Stimulated activated CD4-positive, alpha-beta T cell treated with anti-CD3 and anti-CD28 coated beads, Interleukin-1b, Interleukin-23, amount 100 ng/mL, for 4 hours (primary cell): ENCODE data around the gene RPGRIP1L.
A peak's percentile ranks its signal among the peaks of the same experiment; 100 is the strongest.

ENCODE experiments used
- DNase-seq, 2 donors: peaks; one replicate each; pipeline ENCODE4 v3.0.0-alpha.2; 2020; ENCODE audit warnings: low read depth in 2 of 2

RPGRIP1L gene

DNA sequence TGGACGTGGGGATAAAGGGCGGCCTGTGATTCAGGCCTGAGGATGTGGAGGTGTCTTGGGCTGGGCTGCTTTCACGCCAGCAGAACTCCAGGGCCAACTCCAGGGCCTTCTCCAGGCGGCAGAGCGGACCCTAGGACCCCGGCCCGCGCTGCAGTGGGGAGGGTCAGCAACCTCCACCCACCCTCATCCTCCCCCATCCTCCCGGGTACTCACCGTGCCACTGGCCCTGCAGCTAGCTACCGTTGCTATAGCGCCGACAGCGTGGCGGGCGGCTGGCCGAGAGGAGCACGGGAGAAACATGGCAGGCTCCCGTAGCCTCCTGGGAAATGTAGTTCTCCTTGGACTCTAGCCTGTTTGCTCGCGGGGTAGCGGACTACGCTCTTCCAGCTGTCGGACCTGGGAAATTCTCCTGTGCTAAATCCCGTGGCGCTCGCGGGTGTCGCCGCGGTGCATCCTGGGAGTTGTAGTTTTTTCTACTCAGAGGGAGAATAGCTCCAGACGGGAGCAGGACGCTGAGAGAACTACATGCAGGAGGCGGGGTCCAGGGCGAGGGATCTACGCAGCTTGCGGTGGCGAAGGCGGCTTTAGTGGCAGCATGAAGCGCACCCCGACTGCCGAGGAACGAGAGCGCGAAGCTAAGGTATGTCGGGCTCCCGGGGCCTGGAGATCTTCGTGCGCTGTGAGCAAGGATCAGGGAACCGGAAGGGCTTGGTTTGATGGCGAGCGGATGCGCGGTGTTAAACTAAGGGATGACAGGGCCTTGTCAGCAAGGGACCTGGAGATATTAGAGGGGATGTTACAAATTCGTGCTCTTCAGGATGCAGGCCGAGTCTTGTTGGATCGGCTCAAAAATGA lies at the start of gene RPGRIP1L, which contains the start of gene FTO:
RPGRIP1L (minus strand) TSS at position 270 of the 855 bp plus-strand sequence. CDS start 3,136 bp downstream, outside the sequence.
FTO (plus strand) TSS at position 567 of the 855 bp plus-strand sequence.
- DNase-seq: peak; percentile 93 to 94

DNA sequence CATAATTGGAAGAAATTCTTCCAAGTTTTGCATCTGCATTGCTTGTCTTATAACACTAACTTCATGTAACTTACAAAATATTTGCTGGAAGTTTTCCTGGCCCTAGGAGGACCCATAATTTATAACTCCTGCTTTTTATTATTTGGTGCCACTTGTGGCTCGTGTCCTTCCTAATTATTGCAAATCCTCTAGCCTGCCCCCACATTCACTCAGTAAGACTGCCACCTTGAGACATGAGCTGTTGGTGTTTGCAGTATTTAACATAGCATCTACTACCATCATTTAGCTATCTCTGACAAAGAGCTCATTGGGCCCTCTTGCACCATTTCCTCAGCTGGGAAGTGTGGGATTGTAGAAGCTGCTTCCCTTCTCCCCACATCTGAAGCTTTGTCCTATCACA lies 49.8 kb upstream of the RPGRIP1L start:
- DNase-seq: no peak

DNA sequence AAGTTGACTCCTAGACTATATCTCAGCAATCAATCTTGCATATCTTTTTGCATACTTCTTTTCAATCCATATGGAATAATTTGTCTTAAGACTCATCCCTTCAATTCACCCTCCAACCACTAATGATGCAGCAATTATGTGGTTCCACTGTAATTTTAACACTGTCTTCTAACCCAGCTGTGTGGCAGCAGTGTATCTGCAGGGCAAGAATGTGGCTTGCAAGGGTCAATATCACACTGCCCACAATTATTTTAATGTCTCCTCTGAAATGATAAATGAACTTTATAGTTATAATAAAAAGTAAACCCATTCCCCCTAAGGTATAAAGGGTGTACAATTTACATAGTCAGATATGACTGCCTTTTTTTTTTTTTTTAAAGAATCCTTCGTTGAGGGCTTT lies 48.9 kb upstream of the RPGRIP1L start:
- no peak for DNase-seq

DNA sequence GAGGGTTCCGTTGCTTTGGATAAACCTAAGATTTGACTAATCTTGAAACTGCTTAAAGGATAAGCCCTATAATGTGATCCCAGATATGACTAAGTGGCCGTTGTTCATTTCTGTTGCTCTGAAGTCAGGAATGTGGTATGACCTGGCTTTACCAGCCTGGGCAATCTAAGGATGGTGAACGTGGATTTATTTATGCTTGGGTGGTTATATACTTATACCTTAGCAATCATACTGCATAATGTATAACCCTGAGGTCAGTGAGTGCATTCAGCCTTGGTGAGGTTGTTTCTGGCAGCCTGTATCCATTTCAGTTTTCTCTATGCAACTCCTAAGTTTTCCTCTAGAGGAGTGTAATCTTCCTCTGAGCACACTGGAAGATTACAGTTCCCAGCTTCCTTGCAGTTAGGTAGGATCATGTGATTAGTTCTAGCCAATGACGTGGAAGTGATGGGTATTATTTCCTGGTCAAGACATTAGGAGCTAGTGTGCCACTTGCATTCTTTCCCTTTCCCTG lies 42.2 kb upstream of the RPGRIP1L start:
- no peak for DNase-seq

DNA sequence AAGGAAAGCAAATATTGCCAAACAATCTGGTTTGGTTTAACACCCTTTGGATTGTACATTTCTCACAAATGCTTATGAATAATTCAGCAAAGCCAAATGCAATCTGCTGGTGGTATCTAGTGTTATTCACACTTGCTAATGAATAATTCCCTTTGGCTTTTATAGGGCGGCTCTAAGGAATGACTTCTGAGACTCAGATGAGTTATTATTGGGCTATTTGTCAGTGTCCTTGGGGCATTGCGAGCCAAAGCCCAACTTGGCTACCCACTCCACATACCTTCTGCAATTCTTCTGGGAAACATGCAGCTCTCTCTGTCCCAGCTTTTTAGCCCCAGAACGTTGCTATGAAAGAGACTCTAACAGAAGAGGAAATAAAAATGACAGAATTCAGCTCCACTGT lies 41.4 kb upstream of the RPGRIP1L start:
- DNase-seq: no peak

DNA sequence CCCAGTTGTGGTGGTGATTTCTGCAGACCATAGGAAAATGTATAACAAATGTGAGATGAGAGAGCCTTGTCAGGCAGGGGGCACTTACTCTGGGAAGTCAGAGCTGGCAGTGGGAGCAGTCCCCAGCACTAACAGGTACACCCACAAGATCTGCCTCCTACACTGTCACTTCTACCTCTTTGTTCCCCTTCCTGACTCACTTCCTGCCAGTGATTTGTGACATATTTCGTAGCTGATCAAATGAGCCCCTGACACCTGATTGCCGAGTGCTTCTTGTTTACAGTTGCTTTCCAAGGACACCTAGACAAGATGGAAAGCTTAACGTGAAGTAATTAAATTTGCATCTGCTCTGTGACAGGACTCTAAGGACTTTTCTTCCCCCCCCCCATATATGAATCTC lies 40.8 kb upstream of the RPGRIP1L start:
- DNase-seq: peak in 1 of 2 donors; percentile 26

DNA sequence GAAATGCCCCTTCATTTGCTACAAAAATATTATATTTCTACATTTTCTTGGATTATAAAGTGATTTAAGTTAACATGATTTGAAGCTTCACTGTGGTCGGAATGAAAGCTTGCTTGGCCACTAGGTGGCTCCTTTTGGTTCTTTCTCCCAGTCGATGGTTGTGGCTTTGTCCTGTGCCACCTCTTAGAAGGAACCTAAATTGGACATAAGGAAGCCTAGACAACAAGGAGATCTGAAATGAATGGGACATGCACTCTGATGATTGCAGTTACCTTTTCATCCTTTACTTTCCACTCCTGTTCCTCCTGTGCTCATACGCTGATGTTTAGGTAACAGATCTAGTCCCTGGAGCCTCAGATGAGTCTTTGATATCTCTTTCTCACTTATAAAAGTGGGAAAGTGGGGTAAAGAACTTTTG lies 39.5 kb upstream of the RPGRIP1L start:
- peak in 1 of 2 donors; percentile 8 for DNase-seq

DNA sequence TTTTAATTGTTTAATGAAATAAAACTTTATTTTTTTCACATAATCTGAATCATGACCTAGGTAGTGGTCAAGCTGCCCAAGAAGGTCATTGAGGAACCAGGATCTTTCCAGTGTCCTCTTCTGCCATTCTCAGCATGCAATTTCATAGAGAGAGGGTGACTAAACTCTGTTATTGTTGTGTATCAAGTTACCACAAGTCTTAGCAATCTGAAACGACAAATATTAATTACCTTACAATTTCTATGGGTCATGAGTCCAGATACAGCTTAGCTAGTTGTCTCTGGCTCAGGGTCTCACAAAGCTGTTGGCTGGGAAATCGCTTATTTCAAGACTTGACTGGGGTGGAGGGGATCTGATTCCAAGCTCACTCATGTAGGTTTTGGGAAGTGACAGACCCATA lies 37.9 kb upstream of the RPGRIP1L start:
- no peak for DNase-seq

DNA sequence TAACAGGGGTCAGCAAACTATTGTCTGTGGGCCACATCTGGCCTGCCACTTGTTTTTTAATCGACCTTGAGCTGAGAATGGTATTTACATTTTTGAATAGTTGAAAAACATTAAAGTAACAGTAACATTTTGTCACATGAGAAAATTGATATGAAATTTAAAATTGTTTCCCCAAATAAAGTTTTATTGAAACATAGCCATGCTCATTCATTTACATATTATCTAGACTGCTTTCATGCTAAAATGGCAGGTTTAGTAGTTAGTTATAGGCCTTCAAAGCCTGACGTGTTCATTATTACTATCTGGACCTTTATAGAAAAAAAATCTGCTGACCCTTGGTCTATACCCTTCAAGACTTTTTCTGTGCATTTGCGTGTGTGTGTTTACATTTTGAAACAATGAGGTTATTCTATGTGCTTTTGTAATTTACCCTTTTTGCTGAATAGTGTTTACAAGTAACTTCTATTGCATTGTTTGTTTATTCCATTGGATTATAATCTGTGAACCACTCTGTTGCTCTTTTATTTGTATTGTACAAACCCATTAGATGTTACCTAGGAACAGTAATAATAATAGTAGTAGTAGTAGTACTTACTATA lies 37.4 kb upstream of the RPGRIP1L start:
- no peak for DNase-seq

DNA sequence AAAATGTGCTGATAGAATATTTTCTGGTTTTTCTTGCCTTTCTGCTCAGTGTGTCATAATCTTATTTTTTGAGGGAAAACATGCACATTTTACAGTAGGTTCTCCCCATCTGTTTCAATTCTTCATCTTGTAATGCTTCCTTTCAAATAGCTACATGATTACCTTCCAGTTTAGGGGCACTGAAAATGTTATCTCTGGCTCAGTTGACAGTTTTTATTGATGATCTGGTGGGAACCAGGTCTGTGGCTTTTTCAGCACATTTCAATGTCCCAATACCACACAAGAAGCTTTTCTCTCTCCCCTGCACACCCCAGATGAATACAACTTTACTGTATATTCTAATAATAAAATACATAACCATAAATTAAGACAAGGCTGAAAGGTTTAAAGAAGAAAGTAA lies 36.8 kb upstream of the RPGRIP1L start:
- DNase-seq: no peak

DNA sequence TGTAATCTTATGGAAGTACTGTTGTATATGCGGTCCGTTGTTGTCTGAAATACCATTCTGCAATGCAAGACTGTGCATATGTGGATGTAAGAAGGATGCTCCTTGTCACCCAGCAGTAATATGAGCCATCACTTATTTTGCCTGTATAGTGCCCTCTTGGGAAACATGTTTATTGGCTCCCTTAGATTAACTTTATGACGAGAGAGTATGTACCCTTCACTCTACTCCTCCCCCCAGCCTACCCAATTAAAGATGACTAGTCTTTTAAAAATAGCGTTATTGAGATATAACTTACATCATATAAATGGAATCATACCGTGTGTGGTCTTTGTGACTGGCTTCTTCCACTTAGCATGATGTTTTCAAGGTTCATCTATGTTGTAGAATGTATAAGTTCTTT lies 33.9 kb upstream of the RPGRIP1L start:
- no peak for DNase-seq

DNA sequence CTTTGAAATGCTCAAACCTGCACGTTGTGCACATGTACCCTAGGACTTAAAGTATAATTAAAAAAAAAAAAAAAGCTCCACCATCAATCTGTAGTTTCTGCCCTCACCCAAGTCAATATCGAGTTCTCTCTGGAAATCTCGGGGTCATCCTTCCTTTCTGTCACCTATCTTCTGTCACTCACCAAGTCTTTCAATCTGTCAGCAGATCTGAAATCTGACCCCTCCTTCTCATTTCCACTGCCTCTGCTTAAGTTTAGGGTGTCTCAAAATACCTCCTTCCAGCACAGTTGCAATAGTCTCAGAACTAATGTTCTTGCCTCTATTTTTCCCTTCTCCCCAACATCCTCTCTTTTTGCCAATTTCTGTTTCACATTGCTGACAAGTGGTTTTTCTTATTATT lies 32.6 kb upstream of the RPGRIP1L start:
- DNase-seq: no peak

DNA sequence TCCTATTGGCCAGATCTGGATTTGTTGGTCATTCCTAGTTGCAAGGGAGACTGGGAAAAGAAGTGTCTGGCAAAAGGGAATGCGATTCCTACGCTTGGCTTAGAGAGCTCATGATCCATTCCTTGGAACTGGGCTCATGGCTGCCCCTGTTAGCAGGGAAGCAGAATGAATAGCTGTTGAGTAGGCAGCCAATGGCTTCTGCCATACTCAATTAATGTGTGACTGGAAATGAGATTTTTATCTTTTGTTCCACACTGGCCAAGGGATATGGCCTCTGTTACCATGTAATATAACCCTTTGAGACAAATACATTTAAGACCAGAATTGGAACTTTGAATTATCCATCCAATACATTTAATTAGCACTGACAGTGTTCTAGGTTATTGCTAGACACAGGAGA lies 31.2 kb upstream of the RPGRIP1L start:
- DNase-seq: no peak

DNA sequence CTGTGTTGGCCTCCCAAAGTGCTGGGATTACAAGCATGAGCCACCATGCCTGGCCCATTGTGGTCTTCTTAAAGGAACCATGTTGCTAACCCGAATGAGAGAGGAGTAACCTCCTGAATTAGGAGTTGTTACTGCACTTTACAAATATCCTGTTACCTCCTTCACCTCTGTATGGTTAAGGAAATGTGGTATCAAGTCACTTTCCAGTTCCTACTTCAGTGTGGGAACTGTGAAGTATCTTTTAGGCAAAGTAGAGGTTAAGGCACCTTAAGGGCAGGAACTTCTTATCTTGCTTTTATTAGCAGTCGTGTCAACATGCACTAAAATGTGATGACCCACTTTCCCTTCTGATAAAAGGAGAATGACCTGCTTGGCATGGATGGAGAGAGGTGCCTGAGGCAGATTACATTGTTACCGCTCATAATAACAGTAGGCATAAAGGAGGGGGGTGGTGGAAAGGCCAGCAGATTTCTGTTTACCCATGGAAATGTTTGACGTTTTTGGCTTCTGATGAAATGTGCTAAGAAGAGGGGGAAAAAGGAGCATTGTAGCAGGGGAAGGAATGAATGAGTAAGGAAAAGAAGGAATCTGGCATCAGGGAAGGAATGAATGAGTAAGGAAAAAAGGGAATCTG lies 28.8 kb upstream of the RPGRIP1L start:
- DNase-seq: no peak

DNA sequence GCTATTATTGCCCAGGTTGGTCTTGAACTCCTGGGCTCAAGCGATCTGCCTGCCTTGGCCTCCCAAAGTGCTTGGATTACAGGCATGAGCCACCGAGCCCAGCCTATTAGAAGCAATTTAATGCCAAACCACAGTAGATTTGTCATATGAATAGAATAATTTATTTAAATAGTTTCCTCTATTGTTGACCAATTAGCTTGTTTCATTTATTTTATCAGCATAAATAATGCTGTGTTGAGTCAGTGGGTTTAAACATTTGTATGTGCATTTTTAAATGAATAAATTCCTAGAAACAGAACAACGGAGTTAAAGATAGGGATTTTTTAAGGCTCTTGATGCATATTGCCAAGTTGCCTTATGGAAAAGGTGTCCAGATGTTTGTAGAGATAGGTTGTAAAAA lies 27.0 kb upstream of the RPGRIP1L start:
- DNase-seq: no peak

DNA sequence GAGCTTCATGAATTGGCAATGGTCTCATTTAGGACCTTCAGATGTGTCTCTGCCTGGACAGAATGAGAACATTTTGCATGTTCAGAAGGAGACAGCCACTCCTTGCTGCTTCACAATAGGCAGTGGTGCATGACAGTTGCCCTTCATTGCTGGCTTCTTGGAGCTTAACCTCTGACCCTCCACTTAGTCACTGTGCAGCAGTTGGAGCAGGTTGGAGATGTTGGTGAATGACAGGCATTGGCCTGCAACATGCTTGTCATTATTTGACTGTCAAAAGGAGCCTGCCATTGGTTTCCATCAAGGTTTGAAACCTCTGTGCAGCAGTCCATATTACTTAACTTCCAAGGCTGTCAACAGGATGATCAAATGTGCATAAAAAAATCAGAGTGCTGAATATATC lies 23.0 kb upstream of the RPGRIP1L start:
- no peak for DNase-seq

DNA sequence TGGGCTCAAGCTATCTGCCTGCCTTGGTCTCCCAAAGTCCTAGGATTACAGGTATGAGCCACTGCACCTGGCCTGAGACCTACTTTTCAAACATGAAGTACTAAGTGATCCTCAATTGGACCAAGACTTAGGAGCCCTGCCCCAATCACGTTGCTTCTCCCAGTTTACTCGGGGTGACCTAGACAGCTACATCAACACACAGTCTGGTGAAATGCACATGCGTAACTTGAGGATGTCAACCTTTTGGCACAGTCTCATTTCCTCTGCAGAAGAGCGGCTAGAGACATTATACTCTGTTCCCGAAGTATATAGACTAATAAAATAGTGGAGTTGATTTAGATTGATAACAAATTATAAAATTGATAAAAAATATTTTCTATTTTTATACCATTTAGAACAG lies 17.4 kb upstream of the RPGRIP1L start:
- DNase-seq: no peak

DNA sequence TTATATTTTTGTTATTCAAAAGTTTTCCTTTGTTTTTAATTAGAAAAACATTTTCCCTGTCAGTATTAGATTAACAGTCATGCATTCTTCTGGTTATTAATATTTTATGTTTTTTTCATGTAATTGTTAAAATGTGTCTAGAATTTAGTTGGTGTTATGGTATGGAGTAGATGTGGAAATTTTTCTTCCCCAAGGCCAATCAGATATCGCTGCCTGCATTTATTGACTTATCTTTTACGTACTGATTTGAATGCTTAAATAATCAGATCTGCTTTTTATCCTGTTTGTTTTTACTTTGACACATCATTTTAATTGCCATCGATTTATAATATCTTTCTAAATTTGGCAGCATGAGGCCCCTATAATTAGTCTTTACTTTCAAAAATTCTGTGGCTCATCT lies 13.9 kb upstream of the RPGRIP1L start:
- no peak for DNase-seq

DNA sequence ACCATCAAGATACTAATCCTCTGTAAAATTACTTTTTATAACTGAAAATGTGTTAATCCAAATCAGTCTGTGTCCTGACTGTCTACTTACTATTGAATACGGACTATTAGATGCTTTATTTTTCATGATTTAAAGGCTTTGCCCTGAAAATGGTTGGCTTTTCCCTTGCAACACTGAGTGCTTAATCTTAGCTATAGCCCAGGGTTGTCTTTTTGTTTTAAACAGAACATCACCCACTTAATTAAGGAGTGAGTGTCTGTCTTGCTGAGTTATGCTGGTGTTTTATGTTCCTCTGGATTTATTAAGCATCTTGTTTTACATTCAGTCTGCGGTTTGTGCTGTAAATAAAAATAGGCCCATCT lies 11.3 kb upstream of the RPGRIP1L start:
- no peak for DNase-seq

DNA sequence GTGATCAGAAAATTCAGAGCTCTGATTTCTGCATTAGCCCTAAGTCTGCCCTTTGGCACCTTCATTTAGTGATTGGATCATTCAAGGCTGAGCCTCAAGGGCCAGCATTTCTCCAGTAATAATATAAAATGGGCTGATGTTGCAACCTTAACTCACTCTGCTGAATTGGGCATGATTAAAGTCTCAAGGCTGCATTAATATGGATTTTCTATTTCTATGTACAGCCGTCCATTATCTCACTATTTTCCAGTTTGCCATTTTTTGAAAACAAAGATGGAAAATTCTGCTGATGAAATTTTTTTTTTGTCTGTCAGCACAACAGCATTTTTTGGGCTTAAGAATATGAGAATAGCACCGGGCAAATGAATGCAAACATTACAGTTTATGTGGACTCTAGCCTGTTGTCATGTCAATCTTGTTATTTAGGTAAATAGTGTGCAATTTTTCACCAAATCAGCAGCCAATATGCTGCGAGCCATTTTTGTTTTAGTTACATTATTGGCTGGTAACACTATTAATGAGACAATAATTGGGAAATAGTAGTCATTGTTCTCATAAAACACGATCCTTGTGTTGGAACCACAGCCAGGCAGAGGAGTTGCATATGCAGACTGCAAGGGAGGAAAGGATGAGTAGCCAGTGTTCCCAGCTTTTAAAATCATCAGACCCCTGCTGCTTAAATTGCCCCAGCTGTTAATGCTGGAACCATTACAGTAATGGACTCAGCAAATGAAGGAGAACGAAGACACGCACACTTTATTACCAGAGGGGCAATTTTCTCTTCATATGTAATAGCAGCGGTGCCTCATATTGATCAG lies 10.8 kb upstream of the RPGRIP1L start:
- DNase-seq: no peak

DNA sequence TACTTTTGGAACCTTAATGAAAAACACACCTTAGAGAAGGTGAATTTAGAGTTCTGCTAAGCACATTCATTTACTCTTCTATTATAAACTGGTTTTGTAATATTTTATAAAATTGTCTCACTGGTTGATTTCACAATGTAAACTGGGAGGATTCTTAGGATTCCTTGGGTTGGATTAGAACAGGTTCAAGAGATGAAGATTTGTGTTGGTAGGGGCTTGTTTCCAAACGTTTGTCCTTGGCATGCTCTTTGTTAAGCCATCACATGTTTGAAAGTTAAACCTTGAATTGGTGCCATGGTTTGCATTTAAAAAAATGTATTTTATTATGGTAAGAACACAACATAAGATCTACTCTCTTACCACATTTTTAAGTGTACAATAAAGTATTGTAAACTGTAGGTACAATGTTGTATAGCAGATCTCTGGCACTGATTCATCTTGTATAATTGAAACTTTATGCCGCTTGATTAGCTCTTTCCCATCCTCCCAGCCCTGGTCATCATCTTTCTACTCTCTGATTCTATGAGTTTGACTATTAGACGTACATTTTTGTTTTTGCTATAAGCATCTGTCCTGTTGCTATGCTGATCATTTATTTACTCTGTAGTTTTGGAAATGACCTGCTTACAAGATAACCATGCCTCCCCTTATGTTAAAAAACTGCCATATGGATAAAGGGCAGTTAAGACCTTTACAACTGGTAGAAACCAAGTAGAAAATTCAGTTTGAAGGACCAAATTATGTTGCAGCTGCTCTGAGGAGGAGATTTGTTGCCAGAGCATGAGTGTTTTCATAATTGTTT lies 9.9 kb upstream of the RPGRIP1L start:
- DNase-seq: no peak
